Anterior cingulate cortex (tissue), 58 donors: Measurements from ENCODE around the gene RFX2.
A peak's percentile ranks its signal among the peaks of the same experiment; 100 is the strongest.
"Not testable (repeated sequence)": the region's sequence is repeated elsewhere in the genome, so short reads cannot be mapped to it uniquely, and the experiment has no call there.

Experiments
- DNase-seq, 58 donors: peaks; one replicate each; lab custom pipeline; 2025; lab: John Stamatoyannopoulos, UW

The RFX2 gene

GRCh38 chr19:5996623-5997320 is 113.5 kb downstream of the RFX2 start:
- DNase-seq, result no peak

- DNase-seq, result peak in 1 of 58 donors; percentile 25
Measured at GRCh38 chr19:5996102-5996501, 114.2 kb downstream of the RFX2 start.

GRCh38 chr19:5995606-5996005 is 114.7 kb downstream of the RFX2 start:
- no peak for DNase-seq

GRCh38 chr19:5994405-5995165 is 115.7 kb downstream of the RFX2 start:
- DNase-seq, result no peak

GRCh38 chr19:5993648-5994358 is 116.5 kb downstream of the RFX2 start:
- DNase-seq, result no peak

- no peak for DNase-seq
Measured at GRCh38 chr19:5993201-5993600, 117.1 kb downstream of the RFX2 start.

GRCh38 chr19:5992756-5993155 is 117.5 kb downstream of the RFX2 start:
- DNase-seq, result no peak

- no peak for DNase-seq
Measured at GRCh38 chr19:5991244-5991838, 119.0 kb downstream of the RFX2 start.

GRCh38 chr19:5990289-5990797 is 120.0 kb downstream of the RFX2 start:
- peak in 4 of 58 donors; percentile 3 to 12 (median 8) for DNase-seq

GRCh38 chr19:5989388-5990074 is 120.8 kb downstream of the RFX2 start:
- no peak for DNase-seq

- peak in 2 of 58 donors; percentile 3 to 18 for DNase-seq
Measured at GRCh38 chr19:5988517-5989387, 121.5 kb downstream of the RFX2 start.

- peak in 54 of 58 donors; percentile 3 to 80 (median 50) for DNase-seq
Measured at GRCh38 chr19:5987077-5987818, 123.1 kb downstream of the RFX2 start.

- DNase-seq, result not testable (repeated sequence)
Measured at GRCh38 chr19:5985837-5986236, 124.5 kb downstream of the RFX2 start.

GRCh38 chr19:5985098-5985783 is 125.1 kb downstream of the RFX2 start:
- DNase-seq, result no peak

GRCh38 chr19:5984600-5984999 is 125.7 kb downstream of the RFX2 start:
- no peak for DNase-seq

- DNase-seq, result no peak
Measured at GRCh38 chr19:5983367-5983955, 126.8 kb downstream of the RFX2 start.
